Sigmoid colon (tissue), 7 donors: ENCODE data around the gene YIF1B. TPM values are rescaled to one million over a fixed set of nuclear protein-coding genes. Genes with fewer than 3 reads are reported as not detected.
A peak's percentile ranks its signal among the peaks of the same experiment; 100 is the strongest.

Source experiments
- DNase-seq: peaks from one replicate; pipeline ENCODE4 v3.0.0-alpha.2; 2019
- H3K27ac ChIP-seq, 4 donors: fragments of 200-600 bp; sonication (generic); one replicate each; pipeline ENCODE4 v1.5.1; 2016 to 2019; ENCODE audit warnings: mild to moderate bottlenecking in 1 of 4
- H3K27me3 ChIP-seq, 3 donors: fragments of 200-600 bp; sonication (generic); one replicate each; pipeline ENCODE4 v1.5.1; 2019; ENCODE audit warnings: mild to moderate bottlenecking in 1 of 3
- H3K36me3 ChIP-seq, 4 donors: fragments of 200-600 bp; sonication (generic); one replicate each; pipeline ENCODE4 v1.5.1; 2016 to 2019
- H3K4me1 ChIP-seq, 4 donors: fragments of 200-600 bp; sonication (generic); one replicate each; pipeline ENCODE4 v1.5.1; 2017 to 2019
- H3K4me3 ChIP-seq, 4 donors: fragments of 200-600 bp; sonication (generic); one replicate each; pipeline ENCODE4 v1.5.1; 2017 to 2019; ENCODE audit warnings: mild to moderate bottlenecking in 2 of 4, moderate library complexity in 1 of 4
- H3K9me3 ChIP-seq, 4 donors: fragments of 200-600 bp in 3 of 4; sonication (generic) in 3 of 4; one replicate each; pipeline versions ENCODE4 v1.5.1 to v1.6.1; 2013 to 2019
- EP300 ChIP-seq, 4 donors: sonication (generic); formaldehyde crosslinking; IDR thresholded peaks; one replicate each; pipeline ENCODE4 v1.6.1; 2017; ENCODE audit warnings: antibody characterized with exemption in 4 of 4
- POLR2A ChIP-seq, 2 donors: fragments of 450-650 bp; IDR thresholded peaks; one replicate each; pipeline ENCODE4 v1.6.1; 2016; ENCODE audit warnings: antibody characterized with exemption in 2 of 2, mild to moderate bottlenecking in 2 of 2, moderate library complexity in 2 of 2
- POLR2AphosphoS5 ChIP-seq, 4 donors: sonication (generic); formaldehyde crosslinking; IDR thresholded peaks; one replicate each; pipeline ENCODE4 v1.6.1; 2017; ENCODE audit warnings: antibody characterized with exemption in 4 of 4
- WGBS, 2 donors: extraction: QIAGEN DNeasy Blood & Tissue Kit; methylation state at CpG; one replicate each; pipeline ENCODE4 v1.1.7; 2013; 5-methylcytosine and 5-hydroxymethylcytosine counted together
- intact Hi-C: fragments of 100-400 bp; cut with DNase I; formaldehyde crosslinking; loops from one replicate; pipeline ENCODE4 v1.15.1; 2023
- polyA plus RNA-seq, 3 donors: library from polyadenylated mRNA; stranded (reverse); fragments of 200-250 nt; gene quantifications; one replicate each; pipeline ENCODE4 v1.2.3, GENCODE V29; 2013
- total RNA-seq, 4 donors: library from RNA; depleted of rRNA; stranded (reverse); fragments of >200 nt; gene quantifications; one replicate each; pipeline ENCODE4 v1.1.0, GENCODE V29; 2016
- TF ChIP-seq, protein P1 (sequence below), 4 experiments: fragments of 450-650 bp in 3 of 4; fragments of 200-600 bp in 1 of 4; IDR thresholded peaks; one replicate each; pipeline ENCODE4 v1.5.1; 2016 to 2019; ENCODE audit warnings: antibody characterized with exemption in 4 of 4, mild to moderate bottlenecking in 3 of 4, moderate library complexity in 2 of 4
- donor health status: healthy with polysubstance abuse.
- donor health status: Bipolar disorder and iron deficiency.
- donor health status: healthy.

The YIF1B gene
- total and polyA plus RNA-seq, 7 donors, result 12.5 to 77.5 (median 14.3) TPM

DNA sequence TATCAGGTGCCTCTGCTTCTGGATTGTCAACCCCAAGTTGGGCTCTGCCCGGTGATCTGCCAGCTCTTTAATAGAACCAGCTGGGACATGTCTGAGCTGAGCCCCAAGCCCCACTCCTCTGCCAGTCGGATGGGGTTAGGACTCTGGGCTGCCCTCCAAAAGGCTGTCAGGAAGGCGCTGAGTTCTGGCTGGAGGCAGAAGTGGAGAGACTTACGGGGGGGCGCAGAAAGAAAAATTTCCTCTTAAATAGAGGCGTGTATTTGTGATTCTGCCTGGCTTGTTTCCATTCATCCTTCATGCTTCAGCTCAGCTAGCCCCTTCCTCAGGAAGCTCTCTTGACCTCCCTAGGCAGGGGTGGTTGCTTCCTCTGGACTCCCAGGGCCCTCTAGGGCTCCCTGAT, 2.9 kb upstream of the YIF1B start:
- Histone ChIP-seq H3K4me1 (peaks cover 0 to 69% (median 62%) of the 10 kb centered on the region in 4 donors), H3K27ac (peak overlapping the region; percentile 38 to 98 (median 91)), H3K36me3 (no peaks in the 10 kb centered on the region), H3K27me3 (no peaks in the 10 kb centered on the region), H3K9me3 (no peaks in the 10 kb centered on the region), H3K4me3 (peak overlapping the region in 3 of 4 donors; percentile 63 to 96 (median 64))
- TF ChIP-seq POLR2A (IDR thresholded peaks at IDR 0.05) (no peak), EP300 (IDR thresholded peaks at IDR 0.05) (no peak), POLR2AphosphoS5 (IDR thresholded peaks at IDR 0.05) (peak in 2 of 4 donors; percentile 44 to 54)
- TF ChIP-seq, protein P1, sequence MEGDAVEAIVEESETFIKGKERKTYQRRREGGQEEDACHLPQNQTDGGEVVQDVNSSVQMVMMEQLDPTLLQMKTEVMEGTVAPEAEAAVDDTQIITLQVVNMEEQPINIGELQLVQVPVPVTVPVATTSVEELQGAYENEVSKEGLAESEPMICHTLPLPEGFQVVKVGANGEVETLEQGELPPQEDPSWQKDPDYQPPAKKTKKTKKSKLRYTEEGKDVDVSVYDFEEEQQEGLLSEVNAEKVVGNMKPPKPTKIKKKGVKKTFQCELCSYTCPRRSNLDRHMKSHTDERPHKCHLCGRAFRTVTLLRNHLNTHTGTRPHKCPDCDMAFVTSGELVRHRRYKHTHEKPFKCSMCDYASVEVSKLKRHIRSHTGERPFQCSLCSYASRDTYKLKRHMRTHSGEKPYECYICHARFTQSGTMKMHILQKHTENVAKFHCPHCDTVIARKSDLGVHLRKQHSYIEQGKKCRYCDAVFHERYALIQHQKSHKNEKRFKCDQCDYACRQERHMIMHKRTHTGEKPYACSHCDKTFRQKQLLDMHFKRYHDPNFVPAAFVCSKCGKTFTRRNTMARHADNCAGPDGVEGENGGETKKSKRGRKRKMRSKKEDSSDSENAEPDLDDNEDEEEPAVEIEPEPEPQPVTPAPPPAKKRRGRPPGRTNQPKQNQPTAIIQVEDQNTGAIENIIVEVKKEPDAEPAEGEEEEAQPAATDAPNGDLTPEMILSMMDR (IDR thresholded peaks at IDR 0.05), result no peak
- 53 to 67% methylated on average over 6 of the region's 6 CpGs for WGBS, 2 donors
- DNase-seq, result peak; percentile 86
- intact Hi-C loops, result no loop called here

DNA sequence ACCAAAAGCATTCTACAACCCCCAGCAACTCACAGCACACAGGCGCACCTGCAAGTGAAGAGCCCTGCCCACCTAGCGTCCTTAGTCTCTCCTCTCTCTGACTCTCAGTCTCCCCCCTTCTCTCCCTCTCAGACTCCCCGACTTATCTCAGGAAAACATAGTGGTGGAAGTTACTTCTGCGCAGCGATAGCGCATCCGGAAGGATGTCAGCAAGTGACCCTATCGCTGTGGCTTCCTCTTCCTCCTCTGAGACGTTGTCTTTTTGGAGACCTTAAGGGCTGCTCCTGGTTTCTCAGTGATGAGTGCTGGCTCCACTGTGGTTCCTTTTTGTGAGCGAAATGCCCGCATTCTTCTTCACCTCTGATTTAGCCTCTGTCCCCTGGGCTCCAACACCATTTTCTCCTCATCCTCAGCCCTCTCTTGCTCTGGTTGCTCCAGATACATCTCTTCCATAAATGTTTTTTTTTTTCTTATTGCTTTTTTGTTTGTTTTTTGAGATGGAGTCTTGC, 1.4 kb upstream of the YIF1B start:
- H3K4me3 ChIP-seq, result no peak overlapping the region
- TF ChIP-seq POLR2AphosphoS5 (IDR thresholded peaks at IDR 0.05) (no peak), EP300 (IDR thresholded peaks at IDR 0.05) (no peak), POLR2A (IDR thresholded peaks at IDR 0.05) (no peak)
- TF ChIP-seq, protein P1 (IDR thresholded peaks at IDR 0.05), result no peak

DNA sequence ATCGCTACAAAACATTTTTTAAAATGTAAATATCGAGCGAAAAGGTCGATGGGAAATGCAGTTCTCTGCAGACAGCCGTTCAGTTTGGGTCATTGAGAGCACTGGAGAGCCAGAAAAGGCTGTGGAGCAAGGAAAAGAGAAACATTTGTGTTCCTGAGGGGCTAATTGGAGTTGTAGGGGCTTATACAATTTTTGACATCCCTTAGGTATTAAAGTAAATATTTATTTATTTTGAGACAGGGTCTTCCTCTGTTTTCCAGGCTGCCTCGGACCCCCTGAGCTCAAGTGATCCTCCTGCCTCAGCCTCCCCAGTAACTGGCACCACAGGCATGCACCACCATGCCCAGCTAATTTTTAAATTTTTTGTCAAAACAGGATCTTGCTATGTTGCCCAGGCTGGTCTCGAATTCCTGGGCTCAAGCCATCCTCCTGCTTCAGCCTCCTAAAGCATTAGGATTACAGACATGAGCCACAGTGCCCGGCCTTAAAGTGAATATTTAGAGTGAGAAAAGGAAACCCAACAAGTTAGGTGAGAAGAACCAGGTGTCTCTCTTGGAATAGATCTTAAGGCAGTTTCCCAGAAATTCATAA, 825 bp upstream of the YIF1B start:
- intact Hi-C loops, result loop anchor here (1.0 kb wide), 1 partner anchor 65 kb away; no protein-coding TSS in a partner anchor
- Histone ChIP-seq H3K36me3 (no peaks in the 10 kb centered on the region), H3K4me1 (peaks cover 0 to 52% (median 43%) of the 10 kb centered on the region in 4 donors), H3K9me3 (no peaks in the 10 kb centered on the region), H3K4me3 (peak overlapping the region; percentile 11 to 74 (median 62)), H3K27me3 (no peaks in the 10 kb centered on the region), H3K27ac (peak overlapping the region; percentile 81 to 98 (median 90))
- DNase-seq, result no peak
- TF ChIP-seq EP300 (IDR thresholded peaks at IDR 0.05) (no peak), POLR2AphosphoS5 (IDR thresholded peaks at IDR 0.05) (no peak), POLR2A (IDR thresholded peaks at IDR 0.05) (no peak)
- TF ChIP-seq, protein P1 (IDR thresholded peaks at IDR 0.05), result no peak
- 25 to 29% methylated on average over 8 of the region's 8 CpGs for WGBS, 2 donors

More for the DNA sequence above, 1.4 kb upstream of the YIF1B start:
- intact Hi-C loops, result no loop called here
- H3K9me3 ChIP-seq, result no peaks in the 10 kb centered on the region
- peak overlapping the region; percentile 81 to 98 (median 90) for H3K27ac ChIP-seq
- H3K36me3 ChIP-seq, result no peaks in the 10 kb centered on the region
- H3K4me1 ChIP-seq, result peaks cover 0 to 54% (median 47%) of the 10 kb centered on the region in 4 donors
- WGBS, 2 donors, result 37 to 77% methylated on average over 11 of the region's 11 CpGs
- no peaks in the 10 kb centered on the region for H3K27me3 ChIP-seq
- DNase-seq, result no peak

DNA sequence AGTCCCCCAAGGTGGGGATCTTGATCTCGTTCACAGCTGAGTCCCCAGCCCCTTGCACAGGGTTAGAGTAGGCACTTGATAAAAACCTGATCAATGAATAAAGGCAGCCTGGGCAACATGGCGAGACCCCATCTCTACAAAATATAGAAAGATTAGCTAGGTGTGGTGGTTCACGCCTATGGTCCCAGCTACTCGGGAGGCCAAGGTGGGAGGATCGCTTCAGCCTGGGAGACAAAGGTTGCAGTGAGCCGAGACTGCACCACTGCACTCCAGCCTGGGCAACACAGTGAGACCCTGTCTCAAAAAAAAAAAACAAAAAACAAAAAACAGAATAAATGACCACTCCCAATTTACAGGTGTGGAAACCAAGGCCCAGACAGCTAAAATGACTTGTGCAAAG, 4.8 kb downstream of the YIF1B start:
- no peak for DNase-seq
- Histone ChIP-seq H3K4me3 (no peak overlapping the region), H3K4me1 (peaks cover 0 to 11% (median 9%) of the 10 kb centered on the region in 4 donors), H3K27ac (no peak overlapping the region), H3K9me3 (no peaks in the 10 kb centered on the region), H3K36me3 (peaks cover 0 to 34% (median 20%) of the 10 kb centered on the region in 4 donors), H3K27me3 (no peaks in the 10 kb centered on the region)
- TF ChIP-seq, protein P1 (IDR thresholded peaks at IDR 0.05), result no peak
- TF ChIP-seq POLR2AphosphoS5 (IDR thresholded peaks at IDR 0.05) (no peak), EP300 (IDR thresholded peaks at IDR 0.05) (no peak), POLR2A (IDR thresholded peaks at IDR 0.05) (no peak)
- WGBS, 2 donors, result 90 to 98% methylated on average over 6 of the region's 6 CpGs
- intact Hi-C loops, result no loop called here
